HCT116 (cell line): ENCODE data around the gene DAGLB. TPM values are rescaled to one million over a fixed set of nuclear protein-coding genes. Genes with fewer than 3 reads are reported as not detected.

Source experiments
- ATAC-seq: fragments of 200-7000 bp; cut with Tn5 transposase; 2 replicates; pipeline ENCODE4 v1.9.1; 2020; ENCODE audit warnings: mild to moderate bottlenecking, moderate library complexity
- BruUV-seq: library from RNA; stranded (reverse); fragments of 400-500 nt; replicated peaks from 2 replicates; lab custom pipeline; 2021; lab: Mats Ljungman, UMichigan
- CTCF ChIA-PET: fragments of 300-600 bp; sonication (Branson Sonifier 250); formaldehyde crosslinking; loops from one replicate; lab custom pipeline; 2021; ENCODE audit warnings: antibody characterized with exemption; lab: Charles Lee
- POLR2A ChIA-PET: fragments of 300-600, 350-600 bp; sonication (Branson Sonifier 250); formaldehyde crosslinking; loops from one replicate; lab custom pipeline; 2021; ENCODE audit warnings: antibody characterized with exemption; lab: Charles Lee
- RAD21 ChIA-PET, 2 experiments: fragments of 300-600 bp; sonication (Branson Sonifier 250); formaldehyde crosslinking; loops; one replicate each; lab custom pipeline; 2023; ENCODE audit warnings: low total read pairs in 2 of 2; ENCODE audit not compliant: uncharacterized antibody in 2 of 2, unreplicated experiment in 2 of 2, low non-redundant PET in 1 of 2; lab: Charles Lee
- DNase-seq: peaks from one replicate; pipeline ENCODE4 v3.0.0-alpha.2; 2010; ENCODE audit warnings: low read depth, low spot score
- H2AFZ ChIP-seq: fragments of 200-600 bp; shearing (Covaris generic), sonication (generic); 2 replicates; pipeline ENCODE4 v1.6.1; 2017; ENCODE audit warnings: low read depth, mixed run types, mixed read lengths, antibody characterized with exemption, low read length; ENCODE audit not compliant: poor library complexity, severe bottlenecking
- H3K27ac ChIP-seq: 2 replicates; pipeline ENCODE4 v1.5.1; 2012; ENCODE audit warnings: low read depth, low read length
- H3K27me3 ChIP-seq: fragments of 200-600 bp; sonication (generic); 2 replicates; pipeline ENCODE4 v1.6.1; 2016; ENCODE audit warnings: mixed run types, low read length, mixed read lengths; ENCODE audit not compliant: insufficient read depth
- H3K36me3 ChIP-seq, 2 experiments: fragments of 200-500 bp in 1 of 2; fragments of 200-600 bp in 1 of 2; sonication (Bioruptor generic) in 1 of 2; sonication (generic) in 1 of 2; 2 replicates each; pipeline versions ENCODE4 v1.5.1 to v1.6.1; 2014 to 2016; ENCODE audit warnings: low read length in 2 of 2, inconsistent platforms in 1 of 2, mixed read lengths in 1 of 2, mixed run types in 1 of 2; ENCODE audit not compliant: insufficient read depth in 2 of 2, control insufficient read depth in 1 of 2
- H3K4me1 ChIP-seq, 2 experiments: fragments of 200-600 bp in 1 of 2; sonication (generic) in 1 of 2; 2 replicates each; pipeline versions ENCODE4 v1.5.1 to v1.6.1; 2012 to 2017; ENCODE audit warnings: low read length in 2 of 2, inconsistent platforms in 1 of 2, mild to moderate bottlenecking in 1 of 2, mixed read lengths in 1 of 2, mixed run types in 1 of 2, moderate library complexity in 1 of 2; ENCODE audit not compliant: insufficient read depth in 2 of 2, control insufficient read depth in 1 of 2
- H3K4me2 ChIP-seq: fragments of 200-600 bp; sonication (generic); 2 replicates; pipeline ENCODE4 v1.6.1; 2017; ENCODE audit warnings: mixed run types, low read length, mixed read lengths
- H3K4me3 ChIP-seq, 2 experiments: fragments of 200-600 bp in 1 of 2; sonication (generic) in 1 of 2; replicated peaks in 1 of 2; 2 replicates each; pipeline ENCODE4 v1.5.1; 2011 to 2016; ENCODE audit warnings: low read length in 2 of 2, control low read depth in 1 of 2, low read depth in 1 of 2, mild to moderate bottlenecking in 1 of 2, mixed read lengths in 1 of 2, mixed run types in 1 of 2
- H3K79me2 ChIP-seq: fragments of 200-600 bp; sonication (generic); 2 replicates; pipeline ENCODE4 v1.6.1; 2017; ENCODE audit warnings: mild to moderate bottlenecking, mixed run types, low read length, moderate library complexity, mixed read lengths; ENCODE audit not compliant: insufficient read depth
- H3K9ac ChIP-seq: fragments of 200-600 bp; sonication (generic); 2 replicates; pipeline ENCODE4 v1.6.1; 2016; ENCODE audit warnings: low read length, mixed read lengths
- H3K9me2 ChIP-seq: fragments of 200-600 bp; sonication (generic), shearing (Covaris generic); 2 replicates; pipeline ENCODE4 v1.6.1; 2017; ENCODE audit warnings: mixed run types, mild to moderate bottlenecking, moderate library complexity; ENCODE audit not compliant: insufficient read depth
- H3K9me3 ChIP-seq, 2 experiments: fragments of 200-500 bp in 1 of 2; fragments of 200-600 bp in 1 of 2; sonication (Bioruptor generic) in 1 of 2; sonication (generic) in 1 of 2; 2 replicates each; pipeline ENCODE4 v1.6.1; 2014 to 2017; ENCODE audit warnings: low read length in 2 of 2, mixed read lengths in 2 of 2, inconsistent platforms in 1 of 2, low read depth in 1 of 2, mild to moderate bottlenecking in 1 of 2, mixed run types in 1 of 2, moderate library complexity in 1 of 2; ENCODE audit not compliant: control insufficient read depth in 1 of 2, insufficient read depth in 1 of 2
- H4K20me1 ChIP-seq: fragments of 200-600 bp; sonication (generic), shearing (Covaris generic); 2 replicates; pipeline ENCODE4 v1.6.1; 2017; ENCODE audit warnings: mixed run types, mild to moderate bottlenecking, moderate library complexity; ENCODE audit not compliant: insufficient read depth
- CTCF ChIP-seq, 3 experiments: fragments of 200-600 bp in 1 of 3; sonication (generic) in 1 of 3; IDR thresholded peaks in 2 of 3; conservative IDR thresholded peaks in 1 of 3; 2 replicates each; pipeline ENCODE4 v1.5.1; 2012 to 2017; ENCODE audit warnings: low read depth in 2 of 3, low read length in 2 of 3, antibody characterized with exemption in 1 of 3, borderline replicate concordance in 1 of 3, control low read depth in 1 of 3, mild to moderate bottlenecking in 1 of 3, mixed read lengths in 1 of 3, mixed run types in 1 of 3, moderate library complexity in 1 of 3; ENCODE audit not compliant: insufficient read depth in 1 of 3
- EGR1 ChIP-seq: IDR thresholded peaks from 2 replicates; pipeline ENCODE4 v1.6.1; 2012; ENCODE audit warnings: low read depth
- EZH2 ChIP-seq: fragments of 200-600 bp; sonication (generic); IDR thresholded peaks from 2 replicates; pipeline ENCODE4 v1.6.1; 2017; ENCODE audit warnings: antibody characterized with exemption, mixed run types
- FOSL1 ChIP-seq: IDR thresholded peaks from 2 replicates; pipeline ENCODE4 v1.6.1; 2012; ENCODE audit warnings: low read depth
- POLR2AphosphoS5 ChIP-seq: IDR thresholded peaks from 2 replicates; pipeline ENCODE4 v1.6.1; 2011; ENCODE audit warnings: mild to moderate bottlenecking, low read depth, low read length, moderate library complexity
- RAD21 ChIP-seq: IDR thresholded peaks from 2 replicates; pipeline ENCODE4 v1.6.1; 2012; ENCODE audit warnings: low read depth, mild to moderate bottlenecking
- SRF ChIP-seq: IDR thresholded peaks from 2 replicates; pipeline ENCODE4 v1.6.1; 2012; ENCODE audit warnings: low read depth
- ZFX ChIP-seq: fragments of 450-650 bp; IDR thresholded peaks from 2 replicates; pipeline ENCODE4 v1.6.1; 2017
- ZNF274 ChIP-seq: fragments of 200-500 bp; sonication (Bioruptor generic); IDR thresholded peaks from 2 replicates; pipeline ENCODE4 v1.6.1; 2014; ENCODE audit warnings: mild to moderate bottlenecking, low read depth, low read length, inconsistent platforms
- intact Hi-C: fragments of 100-400 bp; cut with micrococcal nuclease; formaldehyde crosslinking; loops from 2 replicates; pipeline ENCODE4 v1.10.0; 2022
- total RNA-seq: library from RNA; stranded (reverse); gene quantifications from one replicate; pipeline ENCODE4 v1.2.1, GENCODE V29; 2021; ENCODE audit not compliant: unreplicated experiment
- TF ChIP-seq, protein P1 (sequence below): IDR thresholded peaks from 2 replicates; pipeline ENCODE4 v1.6.1; 2011; ENCODE audit warnings: mild to moderate bottlenecking, low read length, moderate library complexity; ENCODE audit not compliant: insufficient replicate concordance; ENCODE audit errors: extremely low read depth
- TF ChIP-seq, protein P2 (sequence below): IDR thresholded peaks from 2 replicates; pipeline ENCODE4 v1.6.1; 2012; ENCODE audit warnings: low read depth
- TF ChIP-seq, protein P3 (sequence below): IDR thresholded peaks from 2 replicates; pipeline ENCODE4 v1.6.1; 2012

The DAGLB gene
- total RNA-seq, 1 experiment from 2014 or later, result 30.2 TPM

DNA sequence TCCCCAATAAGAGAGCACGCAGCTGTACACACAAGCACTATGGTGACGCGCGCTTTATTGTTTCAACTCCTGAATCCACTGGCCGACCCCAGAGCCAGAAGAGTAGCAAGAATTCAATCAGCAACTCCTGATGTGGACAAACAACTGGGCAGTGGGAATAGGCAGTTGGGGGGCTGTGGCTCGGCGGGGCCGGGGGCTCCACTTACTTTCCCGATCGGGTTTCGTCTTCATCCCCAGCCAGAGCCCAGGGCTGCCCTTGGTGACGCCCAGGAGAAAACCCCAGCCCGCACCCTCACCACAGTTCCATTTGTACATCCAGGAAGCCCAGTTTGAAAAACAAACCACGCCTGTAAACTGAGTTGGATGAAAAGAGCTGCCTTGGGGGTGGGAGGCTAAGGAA lies 38.7 kb downstream of the DAGLB start:
- H3K79me2 ChIP-seq, result peaks cover 6% of the 10 kb centered on the region; the same call in 1 of the 2 replicates

DNA sequence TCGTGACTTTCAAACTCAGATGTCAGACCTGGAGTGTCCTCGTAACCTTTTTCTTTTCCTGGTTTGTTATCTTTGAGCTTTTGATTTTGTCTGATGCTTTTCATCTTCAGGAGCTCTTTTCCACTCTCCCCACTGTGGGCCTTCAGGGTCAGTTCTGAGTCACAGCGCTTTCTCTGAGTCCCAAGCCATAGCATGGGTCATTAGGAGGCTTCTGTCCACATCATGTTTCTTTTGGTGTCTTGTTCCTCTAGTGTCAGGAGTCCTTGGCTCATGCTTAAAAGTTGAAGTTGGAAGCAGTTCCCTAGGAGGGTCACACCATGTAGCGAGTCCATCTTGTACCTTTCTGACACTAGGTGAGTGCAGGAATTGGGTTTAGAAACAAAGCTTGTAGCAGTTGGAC lies 40.3 kb downstream of the DAGLB start:
- peaks cover 15% of the 10 kb centered on the region for H3K79me2 ChIP-seq
- TF ChIP-seq RAD21, result no peak
- TF ChIP-seq, protein P1, sequence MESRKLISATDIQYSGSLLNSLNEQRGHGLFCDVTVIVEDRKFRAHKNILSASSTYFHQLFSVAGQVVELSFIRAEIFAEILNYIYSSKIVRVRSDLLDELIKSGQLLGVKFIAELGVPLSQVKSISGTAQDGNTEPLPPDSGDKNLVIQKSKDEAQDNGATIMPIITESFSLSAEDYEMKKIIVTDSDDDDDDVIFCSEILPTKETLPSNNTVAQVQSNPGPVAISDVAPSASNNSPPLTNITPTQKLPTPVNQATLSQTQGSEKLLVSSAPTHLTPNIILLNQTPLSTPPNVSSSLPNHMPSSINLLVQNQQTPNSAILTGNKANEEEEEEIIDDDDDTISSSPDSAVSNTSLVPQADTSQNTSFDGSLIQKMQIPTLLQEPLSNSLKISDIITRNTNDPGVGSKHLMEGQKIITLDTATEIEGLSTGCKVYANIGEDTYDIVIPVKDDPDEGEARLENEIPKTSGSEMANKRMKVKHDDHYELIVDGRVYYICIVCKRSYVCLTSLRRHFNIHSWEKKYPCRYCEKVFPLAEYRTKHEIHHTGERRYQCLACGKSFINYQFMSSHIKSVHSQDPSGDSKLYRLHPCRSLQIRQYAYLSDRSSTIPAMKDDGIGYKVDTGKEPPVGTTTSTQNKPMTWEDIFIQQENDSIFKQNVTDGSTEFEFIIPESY, result no peak
- TF ChIP-seq EZH2, result no peak
- no peak for TF ChIP-seq EGR1
- TF ChIP-seq POLR2AphosphoS5, result no peak
- TF ChIP-seq ZNF274, result no peak
- no peak for TF ChIP-seq FOSL1
- no peak for TF ChIP-seq CTCF (IDR thresholded peaks at IDR 0.05 in 2 of 3, conservative IDR thresholded peaks at IDR 0.05 in 1 of 3; ENCODE audit: borderline replicate concordance in 1 of 3, insufficient read depth in 1 of 3, low read depth in 2 of 3, low read length in 2 of 3)
- TF ChIP-seq, protein P2, sequence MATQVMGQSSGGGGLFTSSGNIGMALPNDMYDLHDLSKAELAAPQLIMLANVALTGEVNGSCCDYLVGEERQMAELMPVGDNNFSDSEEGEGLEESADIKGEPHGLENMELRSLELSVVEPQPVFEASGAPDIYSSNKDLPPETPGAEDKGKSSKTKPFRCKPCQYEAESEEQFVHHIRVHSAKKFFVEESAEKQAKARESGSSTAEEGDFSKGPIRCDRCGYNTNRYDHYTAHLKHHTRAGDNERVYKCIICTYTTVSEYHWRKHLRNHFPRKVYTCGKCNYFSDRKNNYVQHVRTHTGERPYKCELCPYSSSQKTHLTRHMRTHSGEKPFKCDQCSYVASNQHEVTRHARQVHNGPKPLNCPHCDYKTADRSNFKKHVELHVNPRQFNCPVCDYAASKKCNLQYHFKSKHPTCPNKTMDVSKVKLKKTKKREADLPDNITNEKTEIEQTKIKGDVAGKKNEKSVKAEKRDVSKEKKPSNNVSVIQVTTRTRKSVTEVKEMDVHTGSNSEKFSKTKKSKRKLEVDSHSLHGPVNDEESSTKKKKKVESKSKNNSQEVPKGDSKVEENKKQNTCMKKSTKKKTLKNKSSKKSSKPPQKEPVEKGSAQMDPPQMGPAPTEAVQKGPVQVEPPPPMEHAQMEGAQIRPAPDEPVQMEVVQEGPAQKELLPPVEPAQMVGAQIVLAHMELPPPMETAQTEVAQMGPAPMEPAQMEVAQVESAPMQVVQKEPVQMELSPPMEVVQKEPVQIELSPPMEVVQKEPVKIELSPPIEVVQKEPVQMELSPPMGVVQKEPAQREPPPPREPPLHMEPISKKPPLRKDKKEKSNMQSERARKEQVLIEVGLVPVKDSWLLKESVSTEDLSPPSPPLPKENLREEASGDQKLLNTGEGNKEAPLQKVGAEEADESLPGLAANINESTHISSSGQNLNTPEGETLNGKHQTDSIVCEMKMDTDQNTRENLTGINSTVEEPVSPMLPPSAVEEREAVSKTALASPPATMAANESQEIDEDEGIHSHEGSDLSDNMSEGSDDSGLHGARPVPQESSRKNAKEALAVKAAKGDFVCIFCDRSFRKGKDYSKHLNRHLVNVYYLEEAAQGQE, result no peak
- H3K4me3 ChIP-seq, result no peak overlapping the region
- ChIA-PET RAD21 (no interaction called here), CTCF (no interaction called here), POLR2A (interaction anchor here (0.8 kb wide), 1 partner anchor 46 kb away, joined by 3 read pairs; no protein-coding TSS in a partner anchor)
- H3K4me2 ChIP-seq, result no peak overlapping the region
- H3K9me2 ChIP-seq, result no peaks in the 10 kb centered on the region
- no peak overlapping the region for H2AFZ ChIP-seq
- ATAC-seq (no peak), DNase-seq (no peak)
- intact Hi-C loops, result no loop called here
- no peaks in the 10 kb centered on the region for H3K9me3 ChIP-seq
- H4K20me1 ChIP-seq, result no peaks in the 10 kb centered on the region
- H3K4me1 ChIP-seq, result no peaks in the 10 kb centered on the region
- no peaks in the 10 kb centered on the region for H3K27me3 ChIP-seq
- H3K36me3 ChIP-seq, result peaks cover 31 to 54% of the 10 kb centered on the region in 2 experiments; a peak in 3 of 4 replicates
- no peak overlapping the region for H3K27ac ChIP-seq
- no peak overlapping the region for H3K9ac ChIP-seq
- no TSS peak for BruUV-seq

More for the DNA sequence above, 38.7 kb downstream of the DAGLB start:
- TF ChIP-seq FOSL1 (no peak), ZFX (no peak), SRF (no peak)
- TF ChIP-seq, protein P3, sequence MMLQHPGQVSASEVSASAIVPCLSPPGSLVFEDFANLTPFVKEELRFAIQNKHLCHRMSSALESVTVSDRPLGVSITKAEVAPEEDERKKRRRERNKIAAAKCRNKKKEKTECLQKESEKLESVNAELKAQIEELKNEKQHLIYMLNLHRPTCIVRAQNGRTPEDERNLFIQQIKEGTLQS, result no peak
- TF ChIP-seq, all 23 proteins: peak for 0
- BruUV-seq, result TSS peak; percentile 17
- ChIA-PET CTCF (no interaction called here), RAD21 (no interaction called here), POLR2A (no interaction called here)
- Histone ChIP-seq H3K36me3 (peaks cover 27 to 49% of the 10 kb centered on the region in 2 experiments; a peak in 3 of 4 replicates), H3K4me1 (no peaks in the 10 kb centered on the region), H3K4me2 (no peak overlapping the region), H3K9me3 (no peaks in the 10 kb centered on the region), H2AFZ (no peak overlapping the region), H3K4me3 (no peak overlapping the region), H3K9me2 (no peaks in the 10 kb centered on the region), H3K27me3 (no peaks in the 10 kb centered on the region), H3K27ac (no peak overlapping the region), H3K9ac (no peak overlapping the region), H4K20me1 (no peaks in the 10 kb centered on the region)
- DNase-seq (no peak), ATAC-seq (no peak)
- intact Hi-C loops, result no loop called here
